ENCODE measurements around the gene FILIP1.
"Not testable (repeated sequence)": the region's sequence is repeated elsewhere in the genome, so short reads cannot be mapped to it uniquely, and the experiment has no call there.

Gene FILIP1

GRCh38 chr6:75445738-75446137 lies 47.9 kb downstream of the FILIP1 start:
- DNase-seq: no peak

GRCh38 chr6:75444899-75445298 lies 48.7 kb downstream of the FILIP1 start:
- no peak for DNase-seq

GRCh38 chr6:75441883-75442282 lies 51.7 kb downstream of the FILIP1 start:
- not testable (repeated sequence) for DNase-seq

DNA sequence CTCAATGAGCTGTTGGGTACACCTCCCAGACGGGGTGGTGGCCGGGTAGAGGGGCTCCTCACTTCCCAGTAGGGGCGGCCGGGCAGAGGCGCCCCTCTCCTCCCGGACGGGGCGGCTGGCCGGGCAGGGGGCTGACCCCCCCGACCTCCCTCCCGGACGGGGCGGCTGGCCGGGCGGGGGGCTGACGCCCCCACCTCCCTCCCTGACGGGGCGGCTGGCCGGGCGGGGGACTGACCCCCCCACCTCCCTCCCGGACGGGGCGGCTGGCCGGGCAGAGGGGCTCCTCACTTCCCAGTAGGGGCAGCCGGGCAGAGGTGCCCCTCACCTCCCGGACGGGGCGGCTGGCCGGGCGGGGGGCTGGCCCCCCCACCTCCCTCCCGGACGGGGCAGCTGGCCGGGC lies 52.1 kb downstream of the FILIP1 start:
- not testable (repeated sequence) for DNase-seq

- no peak for DNase-seq
These were observed 55.0 kb downstream of the FILIP1 start for GRCh38 chr6:75438442-75439116.

DNA sequence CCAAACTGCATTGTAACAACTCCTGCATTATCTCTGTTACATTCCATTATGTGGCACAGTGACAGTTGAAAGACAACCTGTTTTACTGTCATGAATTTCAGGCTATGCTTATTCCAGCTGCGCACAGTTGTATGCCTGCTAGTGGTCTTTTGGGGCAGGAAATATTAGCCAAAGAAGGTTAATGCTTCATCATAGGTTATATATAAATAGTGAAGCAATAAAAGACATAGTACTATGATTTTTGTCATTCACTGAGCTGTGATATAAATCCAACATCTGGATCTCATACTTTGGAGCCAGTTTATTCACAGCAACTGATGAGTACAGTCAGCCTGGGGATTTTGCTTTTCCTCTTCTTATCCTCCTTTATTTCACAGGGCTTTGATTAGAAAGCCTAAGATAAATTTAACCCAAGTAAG lies 55.6 kb downstream of the FILIP1 start:
- no peak for DNase-seq

DNA sequence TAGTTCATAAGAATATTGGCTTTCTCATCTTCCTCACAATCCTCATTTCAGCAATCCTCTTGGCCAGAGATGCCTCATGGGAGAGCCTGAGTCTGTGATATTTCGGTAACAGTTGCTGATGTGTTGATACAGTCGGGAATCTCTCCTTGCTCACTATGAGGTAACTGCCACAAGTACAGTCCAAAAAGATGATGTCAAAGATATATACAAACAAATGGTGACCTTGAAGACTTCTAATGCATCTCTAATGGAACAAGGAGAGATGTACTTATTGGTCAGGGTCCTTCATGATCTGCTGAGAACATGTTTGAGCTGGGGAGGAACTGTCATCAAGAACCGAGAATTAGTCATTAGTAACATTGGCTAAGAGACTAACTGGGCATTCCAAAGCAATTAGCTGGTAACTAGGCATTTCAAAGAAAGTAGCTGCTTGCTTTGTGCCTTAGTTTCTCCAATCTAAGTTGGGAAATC lies 56.1 kb downstream of the FILIP1 start:
- DNase-seq: no peak

DNA sequence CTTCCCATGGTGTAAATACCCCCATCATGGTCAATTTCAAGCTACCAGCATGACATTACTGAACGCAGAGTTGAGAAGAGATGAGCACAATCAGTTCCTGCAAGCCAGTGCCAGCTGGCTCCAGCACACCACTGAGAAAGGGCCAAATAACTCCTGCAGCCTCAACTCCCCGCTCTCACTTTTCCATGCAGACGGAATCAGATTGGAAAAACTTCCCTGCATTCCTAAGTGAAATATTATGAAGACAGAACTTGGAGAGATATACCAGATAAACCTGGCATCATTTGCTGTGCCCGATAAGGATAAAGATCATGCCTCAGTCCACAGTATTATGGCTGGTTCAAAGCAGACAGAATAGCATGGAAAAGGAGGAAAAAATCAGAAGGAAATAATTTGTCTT lies 56.7 kb downstream of the FILIP1 start:
- no peak for DNase-seq

- DNase-seq: not testable (repeated sequence)
These were observed 60.8 kb downstream of the FILIP1 start for GRCh38 chr6:75432809-75433208.

GRCh38 chr6:75431379-75431778 lies 62.2 kb downstream of the FILIP1 start:
- no peak for DNase-seq

GRCh38 chr6:75430631-75431325 lies 62.8 kb downstream of the FILIP1 start:
- DNase-seq: no peak

- no peak for DNase-seq
These were observed 64.4 kb downstream of the FILIP1 start for GRCh38 chr6:75429061-75429703.

DNA sequence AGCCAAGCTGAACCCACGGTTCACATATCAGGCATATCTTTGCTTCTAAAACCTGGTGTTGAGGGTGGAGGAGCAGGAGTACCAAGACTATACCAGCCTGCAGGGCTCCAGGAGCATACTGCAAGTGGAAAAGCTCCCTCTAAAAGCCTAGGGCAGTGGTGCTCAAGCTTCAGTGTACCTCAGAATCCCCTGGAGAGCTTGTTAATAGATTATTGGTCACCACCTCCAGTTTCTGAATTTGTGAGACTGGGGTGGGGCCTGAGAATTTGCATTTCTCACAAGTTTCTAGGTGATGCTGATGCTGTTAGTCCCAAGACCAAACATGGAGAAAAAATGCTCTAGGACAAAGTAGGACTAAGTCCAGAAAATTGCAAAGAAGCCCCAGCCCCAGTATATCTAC lies 65.4 kb downstream of the FILIP1 start:
- no peak for DNase-seq

- no peak for DNase-seq
These were observed 66.3 kb downstream of the FILIP1 start for GRCh38 chr6:75427329-75427728.

- no peak for DNase-seq
These were observed 68.7 kb downstream of the FILIP1 start for GRCh38 chr6:75424618-75425548.

DNA sequence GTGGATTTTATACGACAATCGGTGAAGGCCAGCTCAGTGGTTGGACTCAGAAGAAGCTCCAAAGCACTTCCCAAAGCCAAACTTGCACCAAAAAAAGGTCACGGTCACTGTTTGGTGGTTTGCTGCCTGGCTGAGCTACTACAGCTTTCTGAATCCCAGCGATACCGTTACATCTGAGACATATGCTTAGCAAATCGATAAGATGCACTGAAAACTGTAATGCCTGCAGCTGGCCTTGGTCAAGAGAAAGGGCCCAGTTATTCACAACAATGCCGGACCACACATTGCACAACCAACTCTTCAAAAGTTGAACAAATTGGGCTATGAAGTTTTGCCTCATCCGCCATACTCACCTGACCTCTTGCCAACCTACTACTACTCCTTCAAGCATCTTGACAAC lies 70.2 kb downstream of the FILIP1 start:
- no peak for DNase-seq

- DNase-seq: no peak
These were observed 71.5 kb downstream of the FILIP1 start for GRCh38 chr6:75422024-75422639.

DNA sequence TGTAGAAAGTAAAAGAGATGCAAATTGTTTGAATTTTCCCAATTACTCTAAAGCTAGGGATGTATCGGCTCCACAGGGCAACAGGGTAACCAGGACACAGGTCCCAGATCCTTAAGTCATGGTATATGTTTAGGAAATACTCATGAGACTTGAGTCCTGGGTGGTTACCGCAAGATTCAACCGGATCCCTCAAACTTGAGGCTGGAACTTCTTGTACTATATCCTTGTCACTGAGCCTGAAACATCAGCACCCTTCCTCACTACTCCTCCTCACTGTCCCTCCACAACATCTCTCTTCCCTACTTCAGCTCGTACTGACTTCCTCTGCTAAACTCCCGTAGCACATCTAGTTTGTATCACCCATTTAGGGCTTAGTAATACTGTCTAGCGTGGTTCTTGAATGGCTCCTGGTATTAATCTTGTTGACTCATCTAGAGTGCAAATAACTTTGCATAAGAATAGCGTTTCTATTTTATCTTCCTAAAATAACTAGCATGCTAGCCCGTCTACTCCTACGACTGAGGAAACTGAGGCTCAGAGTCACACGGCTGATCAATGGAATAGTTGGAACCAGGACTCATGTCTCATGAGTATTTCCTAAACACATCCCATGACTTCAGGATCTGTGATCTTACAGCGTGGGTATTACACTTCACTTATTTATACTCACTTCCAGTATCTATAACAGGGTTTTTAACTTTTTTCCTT lies 72.1 kb downstream of the FILIP1 start:
- DNase-seq: no peak

GRCh38 chr6:75419980-75420379 lies 73.6 kb downstream of the FILIP1 start:
- no peak for DNase-seq

- DNase-seq: no peak
These were observed 74.2 kb downstream of the FILIP1 start for GRCh38 chr6:75419416-75419815.

- no peak for DNase-seq
These were observed 75.4 kb downstream of the FILIP1 start for GRCh38 chr6:75418233-75418632.

DNA sequence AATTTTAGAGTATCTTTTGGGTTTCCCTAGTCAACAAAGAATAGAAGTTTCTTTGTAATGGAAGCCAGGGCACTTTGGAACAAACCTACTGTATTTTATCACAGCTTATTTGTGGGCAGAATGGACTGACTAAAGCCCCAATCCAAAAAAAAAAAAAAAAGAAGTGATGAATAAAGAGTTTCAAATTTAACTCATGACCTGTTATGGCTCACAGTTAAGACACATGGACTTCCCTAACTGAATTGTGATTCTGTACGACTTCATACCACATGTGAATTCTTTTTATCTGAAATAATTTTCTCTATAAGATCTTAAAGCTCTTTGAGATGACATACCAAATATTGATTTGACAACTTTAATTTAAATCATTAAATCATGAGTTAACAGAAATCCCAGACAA lies 77.2 kb downstream of the FILIP1 start:
- no peak for DNase-seq

All from CD4-positive, alpha-beta T cell treated with Interleukin-17A for 1 hour (primary cell).